Lower leg skin (tissue), 3 donors: ENCODE results near the gene ZNF296.

Experiments
- POLR2A ChIP-seq, 2 donors: fragments of 450-650 bp; IDR thresholded peaks; one replicate each; pipeline ENCODE4 v1.6.1; 2016 to 2017; ENCODE audit warnings: antibody characterized with exemption in 2 of 2, mild to moderate bottlenecking in 1 of 2, moderate library complexity in 1 of 2
- TF ChIP-seq, protein P1 (sequence below), 3 donors: fragments of 450-650 bp; IDR thresholded peaks; one replicate each; pipeline ENCODE4 v1.5.1; 2016; ENCODE audit warnings: antibody characterized with exemption in 3 of 3, mild to moderate bottlenecking in 3 of 3, moderate library complexity in 2 of 3

DNA sequence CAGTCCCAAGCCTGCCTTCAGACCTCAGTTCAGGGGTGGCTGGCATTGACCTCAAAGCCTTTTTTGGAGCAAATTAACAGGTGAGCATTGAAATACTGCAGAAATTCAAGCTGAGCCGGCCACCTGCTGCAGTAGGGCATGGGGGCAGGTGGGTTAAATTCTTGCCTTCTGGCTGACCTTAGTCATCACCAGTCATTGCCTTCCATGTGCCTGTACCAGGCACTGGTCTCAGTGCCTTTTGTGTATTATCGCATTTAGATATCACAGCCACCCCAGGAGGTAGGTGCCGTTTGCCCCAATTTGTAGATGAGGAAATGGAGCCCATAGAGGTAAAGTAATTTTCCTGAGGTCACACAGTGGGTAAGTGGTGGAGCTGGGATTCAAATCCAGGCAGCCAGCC is 23.9 kb upstream of the ZNF296 start:
- TF ChIP-seq, protein P1, sequence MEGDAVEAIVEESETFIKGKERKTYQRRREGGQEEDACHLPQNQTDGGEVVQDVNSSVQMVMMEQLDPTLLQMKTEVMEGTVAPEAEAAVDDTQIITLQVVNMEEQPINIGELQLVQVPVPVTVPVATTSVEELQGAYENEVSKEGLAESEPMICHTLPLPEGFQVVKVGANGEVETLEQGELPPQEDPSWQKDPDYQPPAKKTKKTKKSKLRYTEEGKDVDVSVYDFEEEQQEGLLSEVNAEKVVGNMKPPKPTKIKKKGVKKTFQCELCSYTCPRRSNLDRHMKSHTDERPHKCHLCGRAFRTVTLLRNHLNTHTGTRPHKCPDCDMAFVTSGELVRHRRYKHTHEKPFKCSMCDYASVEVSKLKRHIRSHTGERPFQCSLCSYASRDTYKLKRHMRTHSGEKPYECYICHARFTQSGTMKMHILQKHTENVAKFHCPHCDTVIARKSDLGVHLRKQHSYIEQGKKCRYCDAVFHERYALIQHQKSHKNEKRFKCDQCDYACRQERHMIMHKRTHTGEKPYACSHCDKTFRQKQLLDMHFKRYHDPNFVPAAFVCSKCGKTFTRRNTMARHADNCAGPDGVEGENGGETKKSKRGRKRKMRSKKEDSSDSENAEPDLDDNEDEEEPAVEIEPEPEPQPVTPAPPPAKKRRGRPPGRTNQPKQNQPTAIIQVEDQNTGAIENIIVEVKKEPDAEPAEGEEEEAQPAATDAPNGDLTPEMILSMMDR (IDR thresholded peaks at IDR 0.05), result no peak
- TF ChIP-seq POLR2A (IDR thresholded peaks at IDR 0.05), result no peak
